A204.1 (cell line): ENCODE measurements around the gene ITSN1.
"Not testable (repeated sequence)": the region's sequence is repeated elsewhere in the genome, so short reads cannot be mapped to it uniquely, and the experiment has no call there.

Experiments
- FAIRE-seq: peaks from 2 replicates; lab custom pipeline; 2012; peaks lifted over from hg19 to GRCh38; lab: Jason Lieb, UNC

Gene ITSN1

GRCh38 chr21:33651965-33652680, 9.8 kb downstream of the ITSN1 start:
- FAIRE-seq = no peak

DNA sequence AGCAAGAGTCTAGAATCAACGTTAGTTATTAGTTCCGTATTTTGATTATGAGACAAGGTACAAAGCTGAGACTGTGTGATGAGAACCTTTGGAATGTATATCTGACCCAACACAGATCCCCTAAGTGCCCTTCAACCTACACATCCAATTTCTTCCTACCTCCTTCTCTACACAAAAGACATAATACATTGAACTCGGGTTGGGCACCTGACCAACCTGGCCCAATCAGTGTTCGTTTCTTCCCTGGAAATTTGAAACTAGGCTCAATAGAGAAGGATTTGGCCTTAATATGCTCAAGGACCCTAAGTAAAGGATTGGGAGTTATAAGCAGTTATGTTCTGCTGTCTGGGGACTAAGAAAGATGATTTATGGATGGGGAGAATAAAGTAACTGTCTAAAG, 12.1 kb downstream of the ITSN1 start:
- no peak for FAIRE-seq

GRCh38 chr21:33655588-33656221, 13.4 kb downstream of the ITSN1 start:
- no peak for FAIRE-seq

GRCh38 chr21:33657124-33657820, 15.0 kb downstream of the ITSN1 start:
- no peak for FAIRE-seq

- no peak for FAIRE-seq
Measured at GRCh38 chr21:33658919-33659567, 16.7 kb downstream of the ITSN1 start.

DNA sequence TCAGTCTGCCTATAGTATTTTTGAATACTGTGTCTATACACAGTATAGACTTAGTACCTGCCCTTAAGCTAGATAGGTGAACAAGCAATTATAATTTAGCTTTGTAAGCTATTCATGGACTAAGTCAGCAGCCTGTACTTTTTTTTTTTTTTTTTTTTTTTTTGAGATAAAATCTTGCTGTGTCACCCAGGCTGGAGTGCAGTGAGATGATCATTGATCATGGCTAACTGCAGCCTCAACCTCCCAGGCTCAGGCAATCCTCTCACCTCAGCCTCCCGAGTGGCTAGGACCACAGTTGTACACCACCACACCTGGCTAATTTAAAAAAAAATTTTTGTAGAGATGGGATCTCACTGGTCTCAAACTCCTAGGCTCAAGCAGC, 17.3 kb downstream of the ITSN1 start:
- no peak for FAIRE-seq

GRCh38 chr21:33660406-33660805, 18.1 kb downstream of the ITSN1 start:
- FAIRE-seq = no peak

GRCh38 chr21:33661146-33661545, 18.8 kb downstream of the ITSN1 start:
- no peak for FAIRE-seq

GRCh38 chr21:33662046-33662445, 19.7 kb downstream of the ITSN1 start:
- no peak for FAIRE-seq

DNA sequence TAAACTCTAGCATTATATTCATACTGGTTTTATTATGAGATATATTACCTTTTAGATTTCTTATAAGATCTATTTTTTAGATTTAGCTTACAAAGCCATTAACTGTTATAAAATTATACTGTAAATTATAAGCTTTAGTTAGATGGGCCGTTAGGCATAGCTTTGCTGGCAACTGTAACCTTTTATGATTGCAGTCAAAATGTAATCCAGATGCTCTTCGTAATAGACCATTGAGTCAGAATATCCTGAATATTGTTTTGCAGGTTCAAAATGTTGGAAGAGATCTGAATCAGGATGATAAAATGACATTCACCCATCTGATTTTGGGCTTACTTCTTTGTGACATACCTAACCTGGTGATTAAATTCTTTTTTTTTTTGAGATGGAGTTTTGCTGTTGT, 20.9 kb downstream of the ITSN1 start:
- FAIRE-seq = no peak

GRCh38 chr21:33664135-33664534, 21.8 kb downstream of the ITSN1 start:
- no peak for FAIRE-seq

GRCh38 chr21:33666153-33666552, 23.9 kb downstream of the ITSN1 start:
- FAIRE-seq = no peak

DNA sequence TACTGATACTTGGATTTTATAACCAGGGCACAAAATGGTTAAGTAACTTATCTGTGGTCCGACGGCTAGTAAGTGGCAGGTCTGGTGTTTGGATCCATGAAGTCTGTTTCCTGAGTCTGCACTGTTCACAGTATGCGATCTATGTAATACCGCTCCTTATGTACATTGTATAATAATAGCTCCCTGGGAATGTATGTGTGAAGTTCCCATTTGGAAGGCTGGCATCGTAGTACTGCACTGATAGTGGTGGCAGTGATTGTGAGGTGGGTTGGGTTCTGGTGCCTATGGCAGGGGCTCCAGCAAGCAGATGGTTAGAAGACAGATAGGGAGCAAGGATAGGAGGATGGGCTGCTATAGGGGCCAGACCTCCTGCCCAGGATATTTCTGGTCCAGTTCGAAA, 25.3 kb downstream of the ITSN1 start:
- FAIRE-seq = no peak

DNA sequence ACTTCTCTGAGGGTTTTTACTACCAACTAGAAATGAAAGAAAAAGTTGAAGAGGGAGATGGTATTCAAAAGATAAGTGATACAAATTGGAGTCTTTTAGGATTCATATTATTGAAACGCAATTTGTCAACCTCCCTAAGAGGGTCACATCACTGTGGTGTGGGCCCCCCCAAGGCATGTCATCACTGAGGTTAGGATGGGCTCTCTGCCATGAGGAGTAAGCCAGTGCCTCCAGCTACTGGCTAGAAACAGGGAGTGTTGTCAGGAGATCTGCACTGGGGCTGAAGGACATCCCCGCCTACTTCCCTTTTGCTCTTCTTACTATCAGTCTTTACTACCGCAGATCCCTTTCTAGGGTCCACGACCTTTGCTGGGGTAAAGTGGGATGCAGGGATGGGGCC, 25.9 kb downstream of the ITSN1 start:
- no peak for FAIRE-seq

DNA sequence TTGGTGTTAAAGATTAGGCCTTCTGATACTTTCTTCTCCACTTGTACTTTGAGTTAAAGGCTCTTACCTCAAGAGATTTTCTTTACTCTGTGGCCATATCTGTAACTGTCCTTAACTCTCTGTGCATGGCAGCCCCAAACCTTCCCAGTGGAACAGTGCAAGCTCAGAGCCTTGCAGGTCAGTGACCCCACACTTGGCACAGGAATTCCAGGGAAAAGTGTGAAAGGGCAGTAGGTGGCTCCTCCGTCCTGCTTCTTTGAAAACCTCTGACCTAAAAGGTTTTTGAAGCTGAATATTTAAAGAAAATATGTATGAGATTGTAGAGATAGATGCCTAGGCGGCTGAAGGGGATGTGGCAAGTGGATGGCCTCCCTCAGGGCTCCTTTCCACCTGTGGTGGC, 26.3 kb downstream of the ITSN1 start:
- FAIRE-seq = no peak

- no peak for FAIRE-seq
Measured at GRCh38 chr21:33670076-33670978, 28.0 kb downstream of the ITSN1 start.

GRCh38 chr21:33673473-33673872, 31.2 kb downstream of the ITSN1 start:
- FAIRE-seq = no peak

DNA sequence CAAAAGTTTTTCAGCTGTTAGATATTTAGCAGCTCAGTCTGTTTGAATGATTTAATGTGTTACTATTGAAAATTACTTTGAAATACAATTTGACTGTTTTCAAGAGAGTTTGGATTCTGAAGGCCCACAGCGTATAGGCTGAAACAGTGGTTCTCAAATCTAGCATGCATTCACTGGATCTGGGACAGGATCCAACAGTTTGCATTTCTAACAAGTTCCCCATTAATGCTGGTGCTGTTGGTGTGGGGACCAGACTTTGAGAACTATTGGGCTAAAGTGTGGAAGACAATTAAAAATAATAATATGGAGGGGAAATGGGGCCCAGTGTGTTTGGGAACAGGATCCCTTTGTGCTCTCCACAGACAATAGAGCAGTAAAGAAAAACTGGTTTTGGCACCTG, 31.9 kb downstream of the ITSN1 start:
- FAIRE-seq = no peak

- FAIRE-seq = not testable (repeated sequence)
Measured at GRCh38 chr21:33676666-33677065, 34.4 kb downstream of the ITSN1 start.

GRCh38 chr21:33677450-33677849, 35.1 kb downstream of the ITSN1 start:
- no peak for FAIRE-seq

DNA sequence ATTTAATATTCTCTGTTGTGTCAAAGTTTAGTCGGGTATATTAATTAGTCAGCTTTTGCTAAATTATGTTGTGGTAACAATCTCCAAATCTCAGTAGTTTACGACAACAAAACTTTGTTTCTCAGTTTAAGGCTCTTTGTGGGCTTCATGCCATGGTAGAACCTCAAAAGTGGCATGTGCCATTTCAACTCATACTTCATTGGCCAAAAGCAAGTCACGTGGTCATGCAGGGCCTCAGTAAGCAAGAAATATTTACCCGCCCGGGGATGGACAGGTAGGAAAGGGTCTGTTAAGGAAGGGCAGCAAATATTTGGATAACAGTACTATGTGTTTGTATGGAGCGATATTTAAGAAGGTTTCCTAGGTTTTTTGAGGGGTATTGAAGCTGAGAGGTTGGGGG, 38.6 kb downstream of the ITSN1 start:
- no peak for FAIRE-seq

DNA sequence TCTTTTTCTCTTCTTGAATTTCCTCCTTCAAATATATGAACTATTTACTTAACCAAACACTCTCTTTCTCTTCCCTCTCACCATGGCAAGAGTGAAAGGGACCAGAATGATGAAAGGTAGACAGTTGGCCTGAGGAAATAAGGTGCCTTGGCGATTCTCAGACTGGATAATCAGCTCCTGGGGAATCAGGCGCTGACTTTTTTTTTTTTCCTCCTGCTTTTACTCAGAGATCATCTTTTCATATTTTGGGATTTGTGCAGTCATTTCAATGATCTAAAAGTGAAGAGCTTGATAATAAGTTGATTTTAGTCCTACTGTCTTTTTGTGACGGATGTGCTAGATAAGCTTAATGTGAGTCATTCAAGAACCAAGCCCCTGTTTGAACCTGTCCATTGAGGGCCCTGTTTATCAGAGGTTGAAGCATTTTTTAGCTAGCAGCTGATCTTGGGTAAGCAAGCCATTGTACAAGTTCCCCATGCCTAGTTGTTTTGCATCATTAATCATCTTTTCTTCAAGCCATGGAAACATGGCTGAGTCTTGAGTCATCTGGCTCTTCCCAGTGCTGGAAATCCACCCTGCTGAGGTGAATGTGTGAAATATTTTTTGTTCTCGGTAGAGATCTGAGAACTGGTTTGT, 40.8 kb downstream of the ITSN1 start:
- no peak for FAIRE-seq
